Measurements from ENCODE around the gene SUFU.

SUFU gene

GRCh38 chr10:102676534-102677315 lies 173.0 kb downstream of the SUFU start:
- no peak for DNase-seq

GRCh38 chr10:102677331-102678067 lies 173.7 kb downstream of the SUFU start:
- DNase-seq, result no peak

DNA sequence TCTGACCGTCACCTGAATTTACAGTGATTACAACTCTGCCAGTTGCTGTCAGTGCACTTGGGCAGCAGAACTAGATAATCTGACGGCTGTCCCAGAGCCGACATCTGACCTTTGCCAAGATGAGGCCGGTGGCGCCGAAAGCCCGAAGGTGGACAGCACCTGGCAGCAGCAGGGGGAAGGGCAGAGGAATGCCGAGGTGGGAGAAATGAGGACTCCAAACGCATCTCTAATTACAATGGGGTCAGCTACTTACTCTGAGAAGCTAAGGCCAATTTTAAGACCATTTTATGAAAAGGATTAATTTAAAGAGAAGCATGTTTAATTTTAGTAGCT lies 174.3 kb downstream of the SUFU start:
- DNase-seq, result no peak

DNA sequence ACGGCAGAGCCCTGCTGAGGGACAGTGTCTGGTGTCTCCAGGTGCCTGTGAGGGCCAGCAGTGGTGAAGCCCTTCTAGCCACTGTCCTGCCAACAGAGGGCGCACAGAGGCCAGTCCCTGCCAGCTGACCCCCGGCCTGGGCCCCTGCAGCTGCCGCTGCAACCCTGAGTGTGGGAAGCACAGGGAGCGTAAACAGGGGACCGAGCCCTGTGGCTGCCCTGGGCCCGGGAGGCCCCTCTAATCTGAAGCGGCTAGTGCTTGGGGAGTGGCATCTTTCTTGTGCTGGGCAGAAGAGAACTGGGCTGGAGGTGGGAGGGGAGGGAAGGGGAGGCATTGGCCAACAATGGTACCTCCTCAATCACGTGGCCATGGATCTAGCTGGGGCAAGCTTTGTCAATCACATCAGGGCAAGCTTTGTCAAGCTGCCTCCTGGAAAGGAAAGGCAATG lies 175.1 kb downstream of the SUFU start:
- peak; percentile 44 for DNase-seq

DNA sequence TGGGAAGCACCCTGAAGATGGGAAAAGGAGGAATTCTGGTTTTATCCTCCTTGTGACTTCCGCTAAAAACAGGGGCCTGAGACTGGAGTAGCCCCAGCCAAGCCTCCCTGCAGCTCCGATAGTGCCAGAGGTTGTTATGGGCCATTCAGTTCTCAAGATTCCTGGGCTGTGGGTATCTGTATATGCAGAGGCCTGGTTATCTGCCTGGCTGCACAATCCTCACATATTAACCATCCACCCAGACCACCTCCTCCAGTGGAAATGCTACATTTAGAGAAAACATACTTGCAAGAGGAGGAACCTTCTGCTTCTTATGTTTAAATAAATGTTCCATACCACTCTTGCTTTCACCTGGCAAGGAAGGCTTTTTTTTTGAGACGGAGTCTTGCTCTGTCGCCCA lies 175.8 kb downstream of the SUFU start:
- DNase-seq, result no peak

- no peak for DNase-seq
Measured at GRCh38 chr10:102681696-102682095, 177.9 kb downstream of the SUFU start.

- DNase-seq, result no peak
Measured at GRCh38 chr10:102682416-102682815, 178.6 kb downstream of the SUFU start.

DNA sequence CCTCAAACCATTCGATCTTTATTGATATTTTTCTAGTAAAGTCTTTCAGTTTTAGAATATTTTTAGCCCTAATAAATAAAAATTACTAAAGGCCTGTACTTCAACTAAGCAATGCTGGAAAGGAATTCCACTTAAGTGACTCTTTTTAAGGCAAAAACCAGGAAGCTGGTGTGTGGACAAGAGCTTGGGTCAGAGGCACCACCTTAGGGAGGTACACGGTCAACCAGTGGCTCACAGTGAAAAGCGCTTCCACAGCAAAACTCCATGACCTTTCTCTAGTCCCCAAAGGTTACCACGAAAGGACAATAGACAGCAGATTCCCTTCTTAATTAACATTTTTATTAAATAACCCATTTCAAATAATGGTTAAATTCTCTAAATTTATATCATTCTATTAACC lies 179.2 kb downstream of the SUFU start:
- no peak for DNase-seq
